Measurements from ENCODE around the gene PGD.
"Not testable (repeated sequence)": the region's sequence is repeated elsewhere in the genome, so short reads cannot be mapped to it uniquely, and the experiment has no call there.

The PGD gene

DNA sequence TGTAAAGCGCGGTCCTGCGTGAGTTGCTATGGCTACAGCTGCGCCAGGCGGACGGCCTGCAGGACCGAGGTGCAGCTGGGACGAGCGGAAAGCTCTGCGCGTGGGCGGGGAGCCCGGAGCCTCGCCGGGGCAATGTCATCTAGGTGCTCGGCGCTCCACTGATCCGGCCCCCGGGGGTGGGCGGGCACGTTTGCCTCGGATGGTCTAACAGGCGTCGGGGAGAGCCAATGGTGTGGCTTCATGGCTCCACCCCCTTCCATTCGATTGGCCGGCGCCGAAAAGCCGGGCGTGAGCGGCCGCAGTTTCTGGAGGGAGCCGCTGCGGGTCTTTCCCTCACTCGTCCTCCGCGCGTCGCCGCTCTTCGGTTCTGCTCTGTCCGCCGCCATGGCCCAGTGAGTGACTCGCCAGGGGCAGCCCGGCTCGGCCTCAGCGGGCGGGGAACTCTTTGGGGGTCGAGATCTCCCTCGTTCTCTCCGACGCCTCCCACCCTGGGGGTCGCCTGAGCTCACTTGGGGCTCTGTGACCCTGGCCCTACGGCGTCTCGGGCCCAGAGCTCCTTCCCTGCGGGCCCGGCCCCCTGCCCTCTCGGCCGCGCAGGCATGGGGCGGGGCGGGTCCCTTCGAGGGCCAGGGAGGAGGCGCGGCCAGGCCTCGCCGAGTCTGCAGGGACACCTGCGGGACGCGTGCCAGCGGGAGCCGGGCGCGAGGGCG is at the start of gene PGD:
Gene PGD, plus strand, starts transcription at position 331 of the 710 bp plus-strand sequence. Its CDS starts 54 bp downstream, at position 385.
- DNase-seq: peak; percentile 97

DNA sequence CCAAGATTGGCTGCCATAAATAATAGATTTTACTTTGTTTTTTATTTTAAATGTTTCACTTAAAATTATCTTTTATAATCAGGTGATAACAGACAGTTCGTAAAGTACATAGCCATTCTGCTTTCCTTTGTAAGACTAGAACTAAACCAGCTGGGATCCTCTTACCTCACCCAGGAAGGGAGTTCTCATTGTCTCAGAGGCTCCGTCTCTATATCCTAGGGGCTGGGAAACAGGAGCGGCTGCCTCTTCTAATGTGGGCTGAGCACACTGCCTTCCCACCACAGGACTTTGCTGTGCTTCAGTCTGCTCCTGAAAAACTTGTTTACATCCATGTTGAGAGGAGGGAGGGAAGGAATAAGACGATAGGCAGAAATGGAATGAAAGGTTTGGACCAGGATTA is 45.6 kb upstream of the PGD start:
- DNase-seq: no peak

DNA sequence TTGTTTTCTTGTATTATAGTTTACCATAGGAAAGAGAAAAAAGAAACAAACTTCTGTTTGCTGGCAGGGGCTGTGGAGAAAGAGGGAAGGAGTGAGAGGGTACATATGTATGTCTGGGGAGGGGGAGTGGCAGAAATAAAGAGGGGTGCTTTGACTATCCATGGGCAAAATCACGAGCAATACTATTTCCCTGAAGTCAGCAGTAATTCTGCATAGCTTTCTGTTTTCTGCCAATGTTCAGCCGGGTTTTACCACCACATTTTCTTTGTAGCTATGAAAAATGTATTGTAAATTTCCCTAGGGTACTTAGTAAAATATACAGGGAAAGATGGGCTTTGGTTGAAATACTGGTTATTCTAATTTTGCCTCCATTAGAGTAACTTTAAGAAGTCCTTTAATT is 45.2 kb upstream of the PGD start:
- DNase-seq: no peak

DNA sequence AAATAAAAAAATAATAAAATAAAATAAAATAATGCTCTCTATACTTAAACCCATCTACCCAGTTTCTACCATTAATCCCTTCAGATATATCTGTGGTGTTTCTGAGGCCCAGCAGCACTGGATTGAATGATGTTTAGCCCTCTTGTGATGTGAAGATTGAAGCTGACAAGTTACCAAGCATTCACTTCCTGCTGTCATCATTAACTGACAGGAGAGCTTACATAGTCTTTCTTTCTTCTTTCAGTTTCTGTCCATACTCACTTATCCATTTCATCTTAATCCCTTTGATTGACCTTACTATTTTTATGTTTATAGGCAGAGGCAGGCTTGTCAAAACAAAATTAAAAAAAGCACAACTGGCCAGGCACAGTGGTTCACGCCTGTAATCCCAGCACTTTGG is 38.8 kb upstream of the PGD start:
- no peak for DNase-seq

DNA sequence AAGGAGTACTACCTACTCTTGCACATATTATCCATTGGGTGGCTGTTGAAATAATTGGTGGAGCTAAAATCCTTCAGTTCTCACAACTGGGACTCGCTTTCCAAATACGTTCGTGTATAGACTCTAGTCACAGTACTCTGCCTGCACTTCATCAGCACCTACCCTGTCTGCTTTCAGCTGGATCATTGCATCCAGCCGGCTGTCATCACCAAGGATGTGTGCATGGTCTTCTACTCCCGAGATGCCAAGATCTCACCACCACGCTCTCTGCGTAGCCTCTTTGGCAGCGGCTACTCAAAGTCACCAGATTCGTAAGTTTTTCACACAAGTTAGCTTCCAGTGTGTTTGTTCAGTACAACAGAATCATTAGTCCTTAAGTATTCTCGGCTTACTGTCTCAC is 37.3 kb upstream of the PGD start:
- DNase-seq: no peak

DNA sequence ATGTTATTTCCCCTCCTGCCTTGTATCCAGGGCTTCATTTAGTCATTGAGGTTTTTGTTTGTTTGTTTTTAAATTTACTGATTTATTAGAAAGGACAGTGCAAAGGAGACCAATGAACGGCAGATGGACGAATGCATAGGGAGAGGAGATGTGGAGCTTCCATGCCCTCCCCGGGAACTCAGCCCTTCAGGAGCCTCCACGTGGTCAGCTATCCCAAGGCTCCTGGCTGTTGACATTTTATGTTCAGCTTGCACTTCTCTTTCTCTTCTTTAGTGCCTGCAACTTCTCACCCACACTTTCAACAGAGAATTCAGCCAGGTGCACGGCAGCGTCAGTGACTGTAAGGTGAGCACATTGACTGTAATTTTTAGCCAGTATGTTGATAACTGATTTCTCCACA is 30.7 kb upstream of the PGD start:
- no peak for DNase-seq

DNA sequence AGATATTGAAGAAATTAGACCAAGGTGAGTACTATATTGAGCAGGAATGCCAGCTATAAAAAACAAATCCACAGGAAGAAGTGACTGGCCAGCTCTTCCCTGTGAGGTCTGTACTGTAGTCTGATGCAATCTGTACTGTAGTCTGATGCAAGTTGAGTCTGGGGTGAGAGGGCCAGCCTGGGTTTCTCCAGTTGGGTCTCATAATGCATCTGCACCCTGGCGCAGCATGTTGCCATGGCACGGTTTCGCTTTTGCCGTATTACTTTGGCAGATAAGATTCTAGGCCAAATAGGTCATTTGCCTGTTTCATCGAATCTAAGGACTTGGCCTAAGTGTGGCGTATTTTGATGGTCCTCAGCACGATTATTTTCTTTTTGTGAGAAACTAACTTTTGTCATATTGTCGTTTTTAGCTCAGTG is 24.4 kb upstream of the PGD start:
- no peak for DNase-seq

DNA sequence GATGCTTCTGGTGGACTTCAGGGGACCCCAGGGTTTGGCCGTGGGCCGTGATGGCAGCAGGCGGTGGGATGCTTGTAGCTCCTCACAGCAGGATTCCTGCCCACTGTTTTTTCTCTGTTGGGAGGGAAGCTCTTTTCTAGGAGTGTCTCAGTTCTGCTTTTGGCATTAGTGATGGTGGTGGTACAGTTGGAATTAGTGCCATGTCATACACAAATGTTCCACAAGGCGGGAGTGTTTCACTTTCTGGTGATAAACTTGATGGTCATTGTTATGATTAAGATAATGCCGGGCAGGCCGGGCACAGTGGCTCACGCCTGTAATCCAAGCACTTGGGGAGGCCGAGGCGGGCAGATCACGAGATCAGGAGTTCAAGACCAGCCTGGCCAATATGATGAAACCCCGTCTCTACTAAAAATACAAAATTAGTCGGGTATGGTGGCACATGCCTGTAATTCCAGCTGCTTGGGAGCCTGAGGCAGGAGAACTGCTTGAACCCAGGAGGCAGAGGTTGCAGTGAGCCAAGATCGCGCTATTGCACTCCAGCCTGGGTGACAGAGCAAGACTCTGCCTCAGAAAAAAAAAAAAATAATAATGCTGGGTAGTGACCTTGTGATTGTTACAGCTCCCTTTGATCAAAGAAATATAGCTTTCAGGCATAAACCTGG is 21.4 kb upstream of the PGD start:
- DNase-seq: not testable (repeated sequence)

DNA sequence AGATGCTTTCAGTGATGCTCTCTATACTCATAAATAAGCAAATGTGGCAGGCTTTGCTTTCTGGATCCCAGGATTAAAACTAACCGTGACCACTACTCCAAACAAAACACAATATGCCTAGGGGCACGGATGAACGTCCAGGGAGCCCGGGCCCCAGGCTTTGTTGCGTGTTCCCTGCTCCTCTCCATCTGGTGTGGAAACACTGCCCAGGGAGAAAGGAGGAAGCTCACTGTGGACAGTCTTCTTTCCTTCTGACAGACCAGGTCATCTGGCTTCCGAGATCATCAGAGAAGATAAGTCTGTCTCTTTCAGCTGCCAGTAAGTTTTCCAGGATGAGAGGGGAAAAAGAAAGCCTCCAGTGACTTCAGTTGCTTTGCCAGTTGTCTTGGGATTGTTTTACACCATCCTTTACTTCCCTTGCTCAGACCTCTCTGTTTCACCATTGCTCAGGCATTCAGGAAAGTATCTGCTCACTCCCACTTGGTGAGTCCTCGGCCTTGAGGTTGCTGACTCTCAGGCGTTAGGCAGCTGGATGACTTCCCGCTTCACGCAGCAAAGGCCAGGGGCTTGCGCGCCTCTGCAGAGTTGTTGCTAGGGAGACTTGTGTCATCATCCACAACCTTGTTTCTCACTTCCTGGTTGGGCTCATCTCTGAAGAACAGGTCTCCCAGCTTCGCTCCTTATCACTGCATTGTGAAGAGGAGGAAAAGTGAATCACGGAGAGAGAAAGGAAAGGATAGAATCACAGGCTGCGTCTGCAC is 20.6 kb upstream of the PGD start:
- DNase-seq: no peak

DNA sequence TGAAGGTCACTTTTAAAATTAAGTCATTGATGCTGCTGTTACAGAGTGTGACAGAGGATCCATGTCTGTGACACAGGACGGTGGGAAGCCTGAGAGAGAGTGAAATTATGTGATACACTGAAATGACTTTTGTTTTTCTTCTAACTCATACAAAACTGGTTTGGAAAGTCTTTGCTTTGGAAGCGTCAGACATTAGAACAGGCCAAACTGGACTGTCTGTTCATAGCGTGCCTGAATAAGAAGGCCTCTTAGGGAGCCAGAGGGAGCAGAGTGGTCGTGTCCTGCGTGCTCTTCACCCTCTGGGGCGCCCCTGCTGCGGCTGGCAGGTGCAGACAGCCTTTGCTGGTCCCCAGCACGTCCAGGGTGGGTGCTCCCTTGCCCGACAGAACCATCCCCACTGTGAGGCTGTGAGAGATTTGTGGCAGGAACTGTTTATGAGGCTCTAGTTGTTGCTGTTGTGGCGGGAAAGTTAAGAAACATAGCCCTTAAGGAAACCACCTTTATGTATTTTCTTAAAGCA is 19.7 kb upstream of the PGD start:
- DNase-seq: no peak

DNA sequence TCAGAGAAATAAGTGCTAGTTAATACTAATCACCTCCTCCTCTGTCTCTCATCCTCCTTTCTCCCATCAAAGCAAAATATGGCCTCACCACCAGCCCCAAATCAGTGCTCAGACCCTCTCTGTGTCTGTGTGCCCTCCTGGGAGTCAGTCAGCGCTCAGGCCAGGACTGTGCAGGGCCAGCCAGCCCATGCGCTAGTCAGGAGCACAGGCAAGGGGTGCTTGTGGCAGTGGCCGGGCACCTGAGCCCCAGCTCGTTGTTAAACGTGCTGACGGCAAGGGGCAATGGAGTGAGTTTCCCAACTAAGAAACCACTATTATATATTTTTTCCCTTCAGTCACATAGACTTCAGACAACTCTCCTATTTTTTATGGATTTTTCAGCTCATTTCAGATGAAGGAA is 19.2 kb upstream of the PGD start:
- DNase-seq: no peak

DNA sequence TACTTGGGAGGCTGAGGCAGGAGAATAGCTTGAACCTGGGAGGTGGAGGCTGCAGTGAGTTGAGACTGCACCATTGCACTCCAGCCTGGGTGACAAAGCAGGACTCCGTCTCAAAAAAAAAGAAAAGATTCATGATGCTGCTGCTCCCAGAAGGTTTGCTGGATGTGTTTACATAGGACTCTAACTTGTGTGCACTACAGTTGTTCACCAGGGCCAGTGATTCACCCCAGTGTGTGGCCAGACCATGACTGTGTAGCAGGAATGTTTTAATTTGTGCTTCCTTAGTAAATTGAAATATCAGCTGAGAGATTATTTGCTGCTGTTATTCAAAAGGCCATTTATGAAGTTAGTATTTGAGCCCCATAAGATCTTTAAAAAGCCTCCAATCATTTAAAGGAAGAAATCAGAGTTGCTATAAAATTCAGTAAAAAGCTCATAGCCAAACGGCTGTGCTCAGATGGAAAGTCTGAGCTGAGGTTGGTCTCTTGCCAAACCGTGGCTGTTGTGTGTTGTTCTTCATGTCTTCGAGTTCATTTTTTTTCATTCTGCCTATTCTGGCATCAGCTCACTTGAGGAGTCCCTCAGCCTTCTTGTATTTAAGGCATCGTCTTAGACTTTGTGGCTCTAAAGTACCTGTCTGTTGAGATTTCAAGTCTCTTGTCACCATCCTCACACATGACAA is 18.1 kb upstream of the PGD start:
- no peak for DNase-seq

DNA sequence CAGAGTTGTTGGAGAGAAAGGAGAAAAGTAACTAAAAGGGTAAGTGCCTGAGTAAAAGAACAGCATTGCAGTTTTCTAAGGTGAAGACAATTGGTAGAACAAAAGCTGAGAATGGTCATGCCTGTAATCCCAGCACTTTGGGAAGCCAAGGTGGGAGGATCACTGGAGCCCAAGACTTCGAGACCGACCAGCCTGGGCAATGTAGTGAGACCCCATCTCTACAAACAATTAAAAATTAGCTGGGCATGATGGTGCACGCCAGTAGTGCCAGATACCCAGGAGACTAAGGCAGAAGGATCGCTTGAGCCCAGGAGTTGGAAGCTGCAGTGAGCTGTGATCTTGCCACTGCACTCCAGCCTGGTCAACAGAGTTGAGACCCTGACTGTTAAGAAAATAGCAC is 15.2 kb upstream of the PGD start:
- DNase-seq: no peak

DNA sequence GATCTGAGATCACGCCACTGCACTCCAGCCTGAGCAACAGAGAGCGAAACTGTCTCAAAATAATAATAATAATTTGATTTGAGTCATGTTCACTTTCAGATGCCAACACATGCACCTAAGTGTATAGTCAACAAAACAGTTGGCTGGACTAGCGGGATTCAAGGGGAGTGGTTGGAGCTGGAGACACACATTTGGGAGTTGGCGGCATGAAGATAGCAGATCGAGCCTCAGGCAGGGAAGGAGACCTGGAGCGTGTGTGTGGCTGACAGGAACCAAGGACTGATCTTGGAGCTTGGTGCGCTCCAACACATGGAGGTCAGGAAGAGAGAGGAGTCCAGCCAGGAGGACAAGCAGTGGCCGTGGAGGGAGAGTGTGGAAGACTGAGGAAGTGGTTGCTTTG is 14.6 kb upstream of the PGD start:
- DNase-seq: no peak

DNA sequence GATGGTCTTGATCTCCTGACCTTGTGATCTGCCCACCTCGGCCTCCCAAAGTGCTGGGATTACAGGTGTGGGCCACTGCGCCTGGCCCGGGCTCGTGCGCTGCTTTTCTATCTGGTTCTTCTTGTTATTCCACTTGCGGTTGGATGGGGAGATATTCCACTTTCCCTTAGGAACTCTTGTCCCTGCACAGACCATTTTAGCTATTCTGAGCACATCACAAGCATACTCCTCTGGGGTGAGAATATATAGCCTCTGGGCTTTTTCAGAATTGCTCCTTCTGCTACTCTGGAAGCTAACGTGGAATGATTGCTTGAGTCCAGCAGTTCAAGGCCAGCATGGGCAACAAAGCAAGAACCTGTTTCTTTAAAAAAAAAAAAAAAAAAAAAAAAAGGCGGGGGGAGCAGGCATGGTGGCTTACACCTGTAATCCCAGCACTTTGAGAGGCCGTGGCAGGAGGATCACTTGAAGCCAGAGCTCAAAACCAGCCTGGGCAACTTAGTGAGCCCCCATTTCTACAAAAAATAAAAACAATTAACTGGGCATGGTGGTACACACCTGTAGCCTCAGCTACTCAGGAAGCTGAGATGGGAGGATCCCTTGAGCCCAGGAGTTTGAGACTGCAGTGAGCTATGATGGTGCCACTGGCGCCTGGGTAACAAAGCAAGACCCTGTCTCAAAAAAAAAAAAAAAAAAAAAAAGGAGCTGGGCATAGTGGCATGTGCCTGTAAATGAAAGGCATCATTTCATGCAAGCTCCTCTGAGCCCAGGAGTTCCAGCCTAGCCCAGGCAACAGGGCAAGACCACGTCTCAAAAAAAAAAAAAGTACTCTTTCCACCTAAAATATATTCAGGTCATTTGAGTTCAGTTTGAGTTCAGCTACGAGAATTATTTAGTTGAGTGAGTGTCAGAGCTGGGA is 11.8 kb upstream of the PGD start:
- no peak for DNase-seq

DNA sequence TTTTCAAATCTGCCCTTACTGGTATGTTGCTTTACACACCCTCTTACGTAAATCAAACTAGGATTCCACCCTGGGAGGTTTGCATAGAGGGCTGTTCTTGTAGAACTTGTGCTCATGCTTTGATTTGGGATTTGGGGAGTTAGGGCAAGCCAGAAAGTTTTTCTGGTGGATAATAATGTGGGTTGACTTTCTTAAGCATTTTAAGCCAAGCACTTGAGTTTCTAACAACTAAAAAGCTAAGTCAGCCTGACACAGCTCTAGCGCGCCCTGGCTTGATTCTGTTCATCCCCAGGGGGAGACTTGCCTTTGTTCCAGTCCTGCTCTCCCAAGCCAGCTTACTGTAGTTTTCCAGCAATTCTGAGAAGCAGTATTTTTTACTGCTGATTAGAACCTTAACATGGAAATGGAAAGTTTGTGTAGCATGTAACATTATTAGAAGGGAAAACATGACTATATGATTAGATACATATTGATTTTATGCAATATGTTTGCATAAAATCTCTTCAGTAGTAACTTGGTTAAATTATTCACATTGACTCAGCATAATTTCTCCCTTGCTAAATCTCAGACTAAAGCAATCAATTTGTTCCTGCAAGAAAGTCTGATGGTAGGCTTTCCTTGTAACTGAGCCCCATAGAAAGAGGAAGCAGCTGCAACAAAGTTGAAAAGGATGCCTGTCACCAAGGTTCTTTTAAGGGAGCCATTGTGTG is 11.0 kb upstream of the PGD start:
- DNase-seq: no peak

DNA sequence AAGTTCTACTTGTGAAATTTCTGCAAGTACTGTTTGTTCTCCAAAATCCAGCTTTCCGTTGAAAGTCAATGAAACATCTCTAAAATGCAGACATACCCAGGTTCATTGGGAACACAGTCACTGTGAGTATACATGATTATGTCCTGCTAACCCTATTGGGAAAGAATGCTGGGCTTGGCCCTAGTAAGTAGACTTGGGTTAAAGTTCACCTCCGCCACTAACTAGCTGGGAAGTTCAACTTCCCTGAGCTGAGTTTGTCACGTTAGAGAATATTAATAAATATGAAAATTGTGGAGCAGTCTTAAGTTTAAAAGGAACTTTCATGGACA is 10.5 kb upstream of the PGD start:
- DNase-seq: no peak

DNA sequence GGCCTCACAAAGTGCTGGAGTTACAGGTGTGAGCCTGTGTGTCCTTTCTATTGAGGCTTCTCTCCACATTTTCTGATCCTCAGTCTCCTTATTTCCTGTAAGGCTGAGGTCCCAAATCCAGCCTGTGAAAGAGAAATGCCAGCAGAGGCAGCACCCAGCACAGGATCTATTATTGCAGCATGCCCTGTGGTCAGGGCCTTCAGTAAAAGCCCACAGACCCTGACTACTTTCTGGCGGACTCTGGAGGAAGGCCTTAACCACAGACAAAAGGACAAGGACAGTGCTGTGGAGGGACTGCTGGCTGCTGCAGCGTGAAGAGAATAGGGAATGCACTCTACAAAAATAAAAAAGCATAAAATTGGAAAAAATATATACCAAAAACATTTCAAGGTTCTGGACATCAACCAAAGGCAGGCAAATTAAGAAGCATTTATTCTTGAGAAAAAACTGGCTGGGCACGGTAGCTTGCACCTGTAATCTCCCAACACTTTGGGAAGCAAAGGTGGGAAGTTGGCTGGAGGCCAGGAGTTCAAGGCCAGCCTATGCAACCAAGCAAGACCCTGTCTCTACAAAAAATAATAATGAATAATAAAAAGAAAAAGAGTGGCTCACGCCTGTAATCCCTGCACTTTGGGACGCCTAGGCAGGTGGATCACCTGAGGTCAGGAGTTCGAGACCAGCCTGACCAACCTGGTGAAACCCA is 9.4 kb upstream of the PGD start:
- no peak for DNase-seq

DNA sequence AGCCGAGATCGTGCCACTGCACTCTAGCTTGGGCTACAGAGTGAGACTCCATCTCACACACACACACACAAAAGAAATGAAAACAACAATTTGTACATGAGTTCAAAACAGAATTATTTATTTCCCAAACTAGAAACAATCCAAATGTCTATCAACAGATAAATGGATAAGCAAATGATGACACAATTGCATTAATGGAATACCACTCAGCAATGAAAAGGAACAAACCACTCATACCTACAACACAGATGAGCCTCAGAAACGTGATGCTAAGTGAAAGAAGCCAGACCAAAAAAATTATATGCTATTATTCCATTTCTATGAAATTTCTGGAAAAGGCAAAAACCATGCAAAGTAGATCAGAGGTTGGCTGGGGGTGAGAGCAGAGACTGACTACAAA is 2.0 kb upstream of the PGD start:
- no peak for DNase-seq

DNA sequence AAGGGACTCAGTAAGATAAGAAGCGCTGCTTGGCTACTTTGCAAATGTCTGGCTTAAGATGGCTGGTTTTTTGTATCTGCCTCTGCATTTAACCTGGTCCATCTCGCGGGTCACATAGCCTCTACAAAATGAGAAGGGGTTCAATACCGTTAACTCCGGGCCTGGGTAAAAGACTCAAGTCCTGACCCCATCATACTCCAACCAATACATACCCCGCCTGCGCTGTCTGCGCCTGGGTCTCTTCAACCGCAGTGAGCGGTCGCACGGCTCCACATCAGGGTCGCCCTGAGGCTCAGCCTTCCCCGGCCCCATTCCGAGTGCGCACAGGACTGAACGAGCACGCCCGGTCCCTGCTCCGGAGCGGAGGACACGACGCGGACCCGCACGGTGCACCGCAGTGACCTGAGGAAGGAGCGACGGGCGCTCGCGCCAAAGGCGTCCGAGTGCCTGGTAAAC is 558 bp upstream of the PGD start:
- no peak for DNase-seq

DNA sequence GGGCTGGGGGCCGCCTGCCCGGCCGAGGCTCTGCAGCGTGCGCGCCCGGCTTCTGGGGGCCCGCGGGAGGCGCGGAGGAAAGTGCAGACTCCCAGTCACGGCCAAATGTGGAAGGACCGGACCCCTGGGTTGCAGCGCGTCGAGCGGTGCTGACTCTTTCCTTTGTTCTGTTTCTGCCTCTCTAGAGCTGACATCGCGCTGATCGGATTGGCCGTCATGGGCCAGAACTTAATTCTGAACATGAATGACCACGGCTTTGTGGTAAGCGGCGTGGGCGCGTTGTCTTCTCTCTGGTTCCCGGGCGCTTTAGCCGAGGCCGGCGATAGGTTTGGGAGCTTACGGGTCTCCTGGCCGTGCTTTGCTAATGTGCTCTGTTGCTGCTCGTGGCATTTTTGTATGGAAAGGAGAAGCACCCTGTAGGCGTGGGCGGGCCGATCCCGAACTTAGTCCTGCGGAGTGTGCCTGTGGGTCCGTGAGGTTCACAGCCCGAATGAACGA is 629 bp downstream of the PGD start:
- no peak for DNase-seq
